Endothelial cell of umbilical vein (primary cell): Measurements from ENCODE around the gene POU2F3. TPM values are rescaled to one million over a fixed set of nuclear protein-coding genes. Genes with fewer than 3 reads are reported as not detected.

Experiments
- BruUV-seq: library from RNA; stranded (reverse); fragments of 400-500 nt; replicated peaks from 2 replicates; lab custom pipeline; 2021; lab: Mats Ljungman, UMichigan
- CTCF ChIA-PET: fragments of 300-600, 350-600 bp; sonication (Branson Sonifier 250); formaldehyde crosslinking; loops from one replicate; lab custom pipeline; 2021; ENCODE audit warnings: antibody characterized with exemption, inconsistent platforms; lab: Charles Lee
- POLR2A ChIA-PET: fragments of 300-600, 350-600 bp; sonication (Branson Sonifier 250); formaldehyde crosslinking; loops from one replicate; lab custom pipeline; 2021; ENCODE audit warnings: antibody characterized with exemption, inconsistent platforms; lab: Charles Lee
- DNase-seq: peaks from one replicate; pipeline ENCODE4 v3.0.0-alpha.2; 2011; ENCODE audit warnings: low read depth, low spot score
- FAIRE-seq: peaks from 2 replicates; lab custom pipeline; 2011; peaks lifted over from hg19 to GRCh38; lab: Jason Lieb, UNC
- H2AFZ ChIP-seq: 2 replicates; pipeline ENCODE4 v1.6.0; 2012; ENCODE audit warnings: low read depth, low read length, control low read depth, inconsistent platforms
- H3K27ac ChIP-seq: 2 replicates; pipeline ENCODE4 v1.5.1; 2011; ENCODE audit warnings: low read depth, mild to moderate bottlenecking, control low read depth, low read length, moderate library complexity; ENCODE audit not compliant: insufficient read depth
- H3K27me3 ChIP-seq, 2 experiments: 2 replicates each; pipeline versions ENCODE4 v1.6.0 to v1.6.1; 2011; ENCODE audit warnings: low read length in 2 of 2, mixed read lengths in 1 of 2; ENCODE audit not compliant: control insufficient read depth in 2 of 2, insufficient read depth in 2 of 2
- H3K36me3 ChIP-seq, 2 experiments: 2 replicates in 1 of 2; 3 replicates in 1 of 2; pipeline ENCODE4 v1.5.1; 2011; ENCODE audit warnings: low read length in 2 of 2, mild to moderate bottlenecking in 1 of 2, moderate library complexity in 1 of 2; ENCODE audit not compliant: control insufficient read depth in 2 of 2, insufficient read depth in 2 of 2; ENCODE audit errors: extremely low read depth in 1 of 2
- H3K4me1 ChIP-seq: 3 replicates; pipeline ENCODE4 v1.5.1; 2011; ENCODE audit warnings: mild to moderate bottlenecking, low read length; ENCODE audit not compliant: control insufficient read depth, insufficient read depth; ENCODE audit errors: extremely low read depth
- H3K4me2 ChIP-seq: 2 replicates; pipeline ENCODE4 v1.6.1; 2011; ENCODE audit warnings: low read length, control low read depth, mixed read lengths; ENCODE audit not compliant: insufficient read depth
- H3K4me3 ChIP-seq, 3 experiments: fragments of 200-600 bp in 1 of 3; sonication (generic), shearing (Covaris generic) in 1 of 3; replicated peaks in 1 of 3; 2 replicates each; pipeline ENCODE4 v1.5.1; 2011 to 2016; ENCODE audit warnings: control low read depth in 3 of 3, low read length in 3 of 3, mild to moderate bottlenecking in 2 of 3, inconsistent platforms in 1 of 3, low read depth in 1 of 3, moderate library complexity in 1 of 3; ENCODE audit not compliant: insufficient read depth in 1 of 3
- H3K79me2 ChIP-seq: 2 replicates; pipeline ENCODE4 v1.6.0; 2012; ENCODE audit warnings: low read length, inconsistent platforms; ENCODE audit not compliant: control insufficient read depth, insufficient read depth
- H3K9ac ChIP-seq: replicated peaks from 2 replicates; pipeline ENCODE3; 2011; ENCODE audit warnings: low read length, control low read depth; ENCODE audit not compliant: insufficient read depth; ENCODE audit errors: extremely low read depth
- H3K9me1 ChIP-seq: replicated peaks from 3 replicates; pipeline ENCODE4 v1.6.0; 2011; ENCODE audit warnings: mild to moderate bottlenecking, low read length; ENCODE audit not compliant: control insufficient read depth, insufficient read depth; ENCODE audit errors: extremely low read depth
- H3K9me3 ChIP-seq: replicated peaks from 2 replicates; pipeline ENCODE4 v1.5.1; 2012; ENCODE audit warnings: low read length, inconsistent platforms; ENCODE audit not compliant: control insufficient read depth, insufficient read depth
- H4K20me1 ChIP-seq: replicated peaks from 2 replicates; pipeline ENCODE3; 2011; ENCODE audit warnings: mild to moderate bottlenecking, low read length; ENCODE audit not compliant: control insufficient read depth, insufficient read depth; ENCODE audit errors: extremely low read depth
- CTCF ChIP-seq, 2 donors: IDR thresholded peaks; 1 replicate in 1 of 2; 2 replicates in 1 of 2; pipeline ENCODE4 v1.5.1; 2011; ENCODE audit warnings: low read length in 2 of 2, mild to moderate bottlenecking in 2 of 2, moderate library complexity in 2 of 2, control low read depth in 1 of 2, inconsistent platforms in 1 of 2, low read depth in 1 of 2; ENCODE audit not compliant: insufficient read depth in 1 of 2; ENCODE audit errors: extremely low read depth in 1 of 2
- EZH2 ChIP-seq: IDR thresholded peaks from 2 replicates; pipeline ENCODE4 v1.6.1; 2012; ENCODE audit warnings: borderline replicate concordance, low read depth, mild to moderate bottlenecking, moderate library complexity, low read length, inconsistent platforms; ENCODE audit not compliant: severe bottlenecking
- FOS ChIP-seq: IDR thresholded peaks from 2 replicates; pipeline ENCODE4 v1.6.1; 2011; ENCODE audit warnings: mild to moderate bottlenecking, low read length, moderate library complexity, borderline replicate concordance; ENCODE audit not compliant: insufficient read depth
- GATA2 ChIP-seq: IDR thresholded peaks from 2 replicates; pipeline ENCODE4 v1.7.0; 2011; ENCODE audit warnings: low read depth, mild to moderate bottlenecking, moderate library complexity, mixed read lengths, low read length; ENCODE audit not compliant: insufficient read length, insufficient read depth
- JUN ChIP-seq: IDR thresholded peaks from 2 replicates; pipeline ENCODE4 v1.6.1; 2011; ENCODE audit warnings: borderline replicate concordance, low read depth; ENCODE audit not compliant: insufficient read length, insufficient read depth
- MAX ChIP-seq: IDR thresholded peaks from 2 replicates; pipeline ENCODE4 v1.6.1; 2011; ENCODE audit not compliant: insufficient read depth, insufficient read length
- MYC ChIP-seq: IDR thresholded peaks from one replicate; pipeline ENCODE4 v1.6.1; 2011; ENCODE audit warnings: mild to moderate bottlenecking, low read depth, low read length
- POLR2A ChIP-seq: IDR thresholded peaks from 2 replicates; pipeline ENCODE4 v1.6.1; 2012; ENCODE audit warnings: low read depth, mild to moderate bottlenecking, control low read depth, low read length
- POLR2AphosphoS5 ChIP-seq: IDR thresholded peaks from 2 replicates; pipeline ENCODE4 v1.6.1; 2012; ENCODE audit warnings: low read depth, mild to moderate bottlenecking, control low read depth, low read length, moderate library complexity; ENCODE audit not compliant: insufficient read depth
- dilution Hi-C: fragments of 300-500 bp; cut with MboI; formaldehyde crosslinking; loops from one replicate; pipeline ENCODE4 v1.15.0; 2019; ENCODE audit warnings: low sequenced_read_pairs; ENCODE audit not compliant: extremely low pct_ligation_motif_present
- intact Hi-C: fragments of 100-400 bp; cut with micrococcal nuclease; formaldehyde crosslinking; loops from one replicate; pipeline ENCODE4 v1.10.0; 2022
- polyA plus RNA-seq, 4 experiments: library from polyadenylated mRNA; depleted of rRNA in 3 of 4; stranded (reverse) in 3 of 4; unstranded in 1 of 4; fragments of >200 nt; gene quantifications; 2 replicates each; pipeline versions ENCODE4 v1.2.1 to v1.2.3, GENCODE V29; 2011 to 2012; ENCODE audit warnings: missing spikeins in 1 of 4
- total RNA-seq: library from RNA; stranded (reverse); gene quantifications from 2 replicates; pipeline ENCODE4 v1.2.3, GENCODE V29; 2021

POU2F3 gene
- total and polyA plus RNA-seq, 2 donors (not counting 3 experiments of a cell fraction or from before 2014, with no cell fraction given) = 0.06 TPM; not detected in 1

GRCh38 chr11:120256178-120256577 is 16.2 kb downstream of the POU2F3 start:
- no TSS peak for BruUV-seq
- TF ChIP-seq EZH2 = no peak
- no peak for TF ChIP-seq GATA2
- TF ChIP-seq POLR2AphosphoS5 = no peak
- no peak for TF ChIP-seq CTCF (IDR thresholded peaks at IDR 0.05; ENCODE audit: extremely low read depth in 1 of 2, insufficient read depth in 1 of 2, low read depth in 1 of 2, low read length in 2 of 2)
- no peak for TF ChIP-seq FOS
- TF ChIP-seq MYC = no peak
- no peak for TF ChIP-seq POLR2A
- TF ChIP-seq MAX = no peak
- no peak for TF ChIP-seq JUN
- Histone ChIP-seq H3K4me1 (no peaks in the 10 kb centered on the region), H3K9me3 (no peaks in the 10 kb centered on the region), H3K36me3 (no peaks in the 10 kb centered on the region), H3K9me1 (no peaks in the 10 kb centered on the region), H2AFZ (no peak overlapping the region), H4K20me1 (no peaks in the 10 kb centered on the region), H3K79me2 (no peaks in the 10 kb centered on the region), H3K4me2 (no peak overlapping the region), H3K27me3 (peaks cover 16 to 22% of the 10 kb centered on the region in 2 experiments), H3K27ac (no peak overlapping the region), H3K9ac (no peak overlapping the region), H3K4me3 (no peak overlapping the region)
- ChIA-PET CTCF (interaction anchor here (3.2 kb wide), 1 partner anchor 47 kb away, joined by 20 read pairs; no protein-coding TSS in a partner anchor), POLR2A (no interaction called here)
- dilution Hi-C loops = no loop called here
- intact Hi-C loops = no loop called here
- FAIRE-seq = no peak
- DNase-seq = no peak
